HepG2 (cell line): Measurements from ENCODE around the gene TBC1D7. TPM values are rescaled to one million over a fixed set of nuclear protein-coding genes. Genes with fewer than 3 reads are reported as not detected.

Source experiments
- ATAC-seq: fragments of 200-7000 bp; cut with Tn5 transposase; 3 replicates; pipeline ENCODE4 v1.9.1; 2020; ENCODE audit warnings: mild to moderate bottlenecking, moderate library complexity
- BruUV-seq: library from RNA; stranded (reverse); fragments of 400-500 nt; replicated peaks from 2 replicates; lab custom pipeline; 2021; lab: Mats Ljungman, UMichigan
- CTCF ChIA-PET: fragments of 300-600 bp; formaldehyde crosslinking; extraction: SDS; loops from one replicate; lab custom pipeline; 2021; ENCODE audit warnings: low total read pairs, inconsistent platforms, low intra/inter-chr PET ratio; lab: Yijun Ruan, JAX
- POLR2A ChIA-PET: fragments of 350-600 bp; sonication (Branson Sonifier 250); formaldehyde crosslinking; loops from one replicate; lab custom pipeline; 2020; ENCODE audit warnings: antibody characterized with exemption, inconsistent platforms; lab: Yijun Ruan, JAX
- DNase-seq: peaks from one replicate; pipeline ENCODE4 v3.0.0-alpha.2; 2015; ENCODE audit warnings: low spot score
- FAIRE-seq: peaks from 3 replicates; lab custom pipeline; 2011; peaks lifted over from hg19 to GRCh38; lab: Jason Lieb, UNC
- H2AFZ ChIP-seq: one replicate; pipeline ENCODE4 v1.6.1; 2011; ENCODE audit warnings: low read length, inconsistent platforms
- H3K27ac ChIP-seq: fragments of 300-600 bp; 3 replicates; pipeline ENCODE4 v1.8.0; 2011; ENCODE audit warnings: mixed run types, mild to moderate bottlenecking, mixed read lengths, low read length, inconsistent platforms; ENCODE audit not compliant: insufficient read depth; ENCODE audit errors: extremely low read length
- H3K27me3 ChIP-seq, 2 experiments: fragments of 200-600 bp in 1 of 2; 2 replicates in 1 of 2; 3 replicates in 1 of 2; pipeline versions ENCODE4 v1.6.0 to v1.8.0; 2011; ENCODE audit warnings: low read length in 2 of 2, mild to moderate bottlenecking in 2 of 2, moderate library complexity in 2 of 2, inconsistent platforms in 1 of 2; ENCODE audit not compliant: insufficient read depth in 2 of 2, control insufficient read depth in 1 of 2
- H3K36me3 ChIP-seq, 2 experiments: fragments of 200-600 bp in 1 of 2; replicated peaks in 1 of 2; 2 replicates in 1 of 2; 3 replicates in 1 of 2; pipeline versions ENCODE4 v1.5.1 to v1.8.0; 2011; ENCODE audit warnings: low read length in 2 of 2, inconsistent platforms in 1 of 2; ENCODE audit not compliant: insufficient read depth in 2 of 2, control insufficient read depth in 1 of 2
- H3K4me1 ChIP-seq: 2 replicates; pipeline ENCODE4 v1.5.1; 2012; ENCODE audit warnings: low read length, inconsistent platforms; ENCODE audit not compliant: insufficient read depth
- H3K4me2 ChIP-seq: 2 replicates; pipeline ENCODE4 v1.6.0; 2011; ENCODE audit warnings: low read depth, low read length, inconsistent platforms
- H3K4me3 ChIP-seq, 3 experiments: fragments of 200-600 bp in 1 of 3; sonication (generic), shearing (Covaris generic) in 1 of 3; replicated peaks in 1 of 3; 2 replicates each; pipeline ENCODE4 v1.5.1; 2011 to 2016; ENCODE audit warnings: low read length in 3 of 3, inconsistent platforms in 2 of 3, low read depth in 2 of 3, mild to moderate bottlenecking in 2 of 3, control low read depth in 1 of 3, mixed read lengths in 1 of 3; ENCODE audit not compliant: insufficient read depth in 1 of 3
- H3K79me2 ChIP-seq: one replicate; pipeline ENCODE4 v1.6.1; 2011; ENCODE audit warnings: low read length, inconsistent platforms; ENCODE audit not compliant: insufficient read depth
- H3K9ac ChIP-seq: 2 replicates; pipeline ENCODE4 v1.6.0; 2011; ENCODE audit warnings: mild to moderate bottlenecking, low read depth, low read length, inconsistent platforms; ENCODE audit not compliant: insufficient read depth
- H3K9me3 ChIP-seq: 2 replicates; pipeline ENCODE4 v1.5.1; 2012; ENCODE audit warnings: mild to moderate bottlenecking, low read length
- H4K20me1 ChIP-seq: 2 replicates; pipeline ENCODE4 v1.6.0; 2011; ENCODE audit warnings: inconsistent platforms, mild to moderate bottlenecking, low read length, moderate library complexity; ENCODE audit not compliant: insufficient read depth
- RERE ChIP-seq: IDR thresholded peaks from 2 replicates; pipeline ENCODE4 v1.6.1; 2016; ENCODE audit warnings: low read depth, missing genetic modification reagents, missing compliant biosample characterization
- ZNF280D ChIP-seq: sonication (generic); formaldehyde crosslinking; IDR thresholded peaks from 2 replicates; pipeline ENCODE4 v1.5.1; 2020; ENCODE audit warnings: mild to moderate bottlenecking, missing genetic modification reagents
- ZNF496 ChIP-seq: sonication (generic); formaldehyde crosslinking; IDR thresholded peaks from 2 replicates; pipeline ENCODE4 v1.8.1; 2023; ENCODE audit warnings: mild to moderate bottlenecking, moderate library complexity, missing genetic modification reagents; ENCODE audit not compliant: insufficient replicate concordance
- WGBS: methylation state at CpG from one replicate; pipeline ENCODE4 v1.1.6; 2017; ENCODE audit warnings: low lambda C conversion rate; 5-methylcytosine and 5-hydroxymethylcytosine counted together
- in situ Hi-C: cut with HindIII; loops from 2 replicates; pipeline ENCODE4 v1.10.0; 2017; ENCODE audit warnings: low pct_unique_long_range_greater_than_20kb; ENCODE audit not compliant: extremely low pct_ligation_motif_present
- intact Hi-C: fragments of 100-400 bp; cut with micrococcal nuclease; formaldehyde crosslinking; loops from one replicate; pipeline ENCODE4 v1.10.0; 2022; ENCODE audit not compliant: unreplicated experiment
- polyA plus RNA-seq, 8 experiments: library from polyadenylated mRNA; depleted of rRNA in 3 of 8; stranded (reverse) in 7 of 8; unstranded in 1 of 8; fragments of >200 nt; fragmentation: Illumina TruSeq in 4 of 8; extraction: Trizol in 4 of 8; gene quantifications; 2 replicates each; pipeline versions ENCODE4 v1.2.1 to v1.2.3, GENCODE V29; 2011 to 2016; ENCODE audit warnings: low read depth in 4 of 8, missing spikeins in 1 of 8, mixed read lengths in 1 of 8; ENCODE audit not compliant: insufficient read depth in 1 of 8
- total RNA-seq, 5 experiments: library from RNA; depleted of rRNA; stranded (reverse); fragments of >200 nt; fragmentation: Illumina TruSeq; extraction: Trizol; gene quantifications; 2 replicates each; pipeline ENCODE4 v1.2.3, GENCODE V29; 2016; ENCODE audit warnings: low read depth in 1 of 5

TBC1D7 gene
- total and polyA plus RNA-seq, 2 of the 13 experiments (the other 11 are each of a cell fraction or from before 2014, with no cell fraction given) = 23.3 to 30.8 TPM

- no peak for TF ChIP-seq RERE (CRISPR knock-in tag)
Measured at GRCh38 chr6:13288481-13288880, 39.9 kb downstream of the TBC1D7 start (continued).

- peaks cover 42% of the 10 kb centered on the region for H3K4me1 ChIP-seq
- FAIRE-seq (no peak), ATAC-seq (no peak)
- H3K9ac ChIP-seq = no peak overlapping the region
- peaks cover 0 to 4% of the 10 kb centered on the region in 2 experiments; a peak in 2 of 5 replicates for H3K36me3 ChIP-seq
- in situ Hi-C loops = no loop called here
- BruUV-seq = no TSS peak
- no peaks in the 10 kb centered on the region for H4K20me1 ChIP-seq
- intact Hi-C loops = no loop called here
- CTCF ChIA-PET = no interaction called here
- no peaks in the 10 kb centered on the region for H3K27me3 ChIP-seq
- TF ChIP-seq ZNF496 (no peak), ZNF280D (peak; percentile 74; the same call in 1 of the 2 replicates)
- TF ChIP-seq, all 625 proteins: peak for 1
- Histone ChIP-seq H3K4me2 (no peak overlapping the region), H3K4me3 (no peak overlapping the region), H3K9me3 (peaks cover 28% of the 10 kb centered on the region), H3K79me2 (no peaks in the 10 kb centered on the region), H3K27ac (no peak overlapping the region), H2AFZ (no peak overlapping the region)
- POLR2A ChIA-PET = no interaction called here
- WGBS = 95% methylated on average over 7 of the region's 7 CpGs
- DNase-seq = no peak
Measured at GRCh38 chr6:13287104-13287503, 41.2 kb downstream of the TBC1D7 start.
